HG03342 (cell line): ENCODE results near the gene MZB1.

ENCODE experiments used
- ATAC-seq: cut with Tn5 transposase; IDR thresholded peaks from one replicate; pipeline ENCODE4 v1.9.1; 2021; ENCODE audit warnings: mild to moderate bottlenecking, moderate library complexity; ENCODE audit not compliant: unreplicated experiment

The MZB1 gene

DNA sequence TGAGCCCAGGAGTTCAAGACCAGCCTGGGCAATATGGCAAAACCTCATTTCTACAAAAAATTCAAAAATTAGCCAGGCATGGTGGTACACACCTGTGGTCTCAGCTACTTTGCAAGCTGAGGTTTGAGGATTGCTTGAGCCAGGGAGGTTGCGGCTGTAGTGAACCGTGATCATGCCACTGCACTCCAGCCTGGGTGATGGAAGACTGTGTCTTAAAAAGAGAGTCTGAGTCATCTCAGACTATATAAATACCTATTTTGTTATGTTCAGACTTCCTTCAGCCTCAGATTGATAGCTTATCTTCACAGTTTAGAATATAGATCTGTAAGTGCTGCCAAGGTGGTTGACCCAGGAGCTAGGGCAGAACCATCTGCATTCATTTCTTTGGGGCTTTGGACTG, 49.7 kb downstream of the MZB1 start:
- no peak for ATAC-seq
